Osteoblast (primary cell): Measurements from ENCODE around the gene FLT4. TPM values are rescaled to one million over a fixed set of nuclear protein-coding genes. Genes with fewer than 3 reads are reported as not detected.

Experiments used
- DNase-seq: peaks from one replicate; pipeline ENCODE4 v3.0.0; 2011; ENCODE audit warnings: low spot score, mixed read lengths; ENCODE audit not compliant: insufficient read length; ENCODE audit errors: missing footprints
- H2AFZ ChIP-seq: 2 replicates; pipeline ENCODE4 v1.6.0; 2011; ENCODE audit warnings: mild to moderate bottlenecking, low read length
- H3K27ac ChIP-seq: 2 replicates; pipeline ENCODE4 v1.5.1; 2011; ENCODE audit warnings: mild to moderate bottlenecking, low read depth, low read length, moderate library complexity
- H3K27me3 ChIP-seq: 2 replicates; pipeline ENCODE4 v1.6.0; 2012; ENCODE audit warnings: mild to moderate bottlenecking, control low read depth, inconsistent platforms, low read length, moderate library complexity; ENCODE audit not compliant: insufficient read depth
- H3K36me3 ChIP-seq: 2 replicates; pipeline ENCODE4 v1.5.1; 2011; ENCODE audit warnings: mild to moderate bottlenecking, low read length, control low read depth, moderate library complexity; ENCODE audit not compliant: insufficient read depth
- H3K4me1 ChIP-seq: 2 replicates; pipeline ENCODE4 v1.5.1; 2011; ENCODE audit warnings: mild to moderate bottlenecking, low read length, control low read depth, moderate library complexity; ENCODE audit not compliant: insufficient read depth
- H3K4me2 ChIP-seq: 2 replicates; pipeline ENCODE4 v1.6.0; 2011; ENCODE audit warnings: mild to moderate bottlenecking, low read length; ENCODE audit not compliant: insufficient read depth
- H3K4me3 ChIP-seq: fragments of 200-600 bp; sonication (generic); 3 replicates; pipeline ENCODE4 v1.5.1; 2012; ENCODE audit warnings: mild to moderate bottlenecking, low read length, inconsistent platforms; ENCODE audit not compliant: insufficient read depth
- H3K79me2 ChIP-seq: 2 replicates; pipeline ENCODE4 v1.6.0; 2012; ENCODE audit warnings: mild to moderate bottlenecking, low read length, control low read depth, inconsistent platforms; ENCODE audit not compliant: insufficient read depth
- H3K9me3 ChIP-seq: 2 replicates; pipeline ENCODE4 v1.5.1; 2011; ENCODE audit warnings: low read depth, low read length, control low read depth
- H4K20me1 ChIP-seq: 2 replicates; pipeline ENCODE4 v1.6.0; 2012; ENCODE audit warnings: mild to moderate bottlenecking, low read length, control low read depth; ENCODE audit not compliant: insufficient read depth
- total RNA-seq: library from RNA; depleted of rRNA; stranded (reverse); fragments of >200 nt; gene quantifications from 2 replicates; pipeline ENCODE4 v1.2.3, GENCODE V29; 2012
- TF ChIP-seq, protein P1 (sequence below): IDR thresholded peaks from 2 replicates; pipeline ENCODE4 v1.5.1; 2011; ENCODE audit warnings: mild to moderate bottlenecking, low read depth, low read length, moderate library complexity; ENCODE audit errors: extremely low read depth

Gene FLT4
- total RNA-seq, 1 donor = not detected

GRCh38 chr5:180691046-180691445 lies 41.6 kb upstream of the FLT4 start:
- H3K4me2 ChIP-seq = no peak overlapping the region
- TF ChIP-seq, protein P1, sequence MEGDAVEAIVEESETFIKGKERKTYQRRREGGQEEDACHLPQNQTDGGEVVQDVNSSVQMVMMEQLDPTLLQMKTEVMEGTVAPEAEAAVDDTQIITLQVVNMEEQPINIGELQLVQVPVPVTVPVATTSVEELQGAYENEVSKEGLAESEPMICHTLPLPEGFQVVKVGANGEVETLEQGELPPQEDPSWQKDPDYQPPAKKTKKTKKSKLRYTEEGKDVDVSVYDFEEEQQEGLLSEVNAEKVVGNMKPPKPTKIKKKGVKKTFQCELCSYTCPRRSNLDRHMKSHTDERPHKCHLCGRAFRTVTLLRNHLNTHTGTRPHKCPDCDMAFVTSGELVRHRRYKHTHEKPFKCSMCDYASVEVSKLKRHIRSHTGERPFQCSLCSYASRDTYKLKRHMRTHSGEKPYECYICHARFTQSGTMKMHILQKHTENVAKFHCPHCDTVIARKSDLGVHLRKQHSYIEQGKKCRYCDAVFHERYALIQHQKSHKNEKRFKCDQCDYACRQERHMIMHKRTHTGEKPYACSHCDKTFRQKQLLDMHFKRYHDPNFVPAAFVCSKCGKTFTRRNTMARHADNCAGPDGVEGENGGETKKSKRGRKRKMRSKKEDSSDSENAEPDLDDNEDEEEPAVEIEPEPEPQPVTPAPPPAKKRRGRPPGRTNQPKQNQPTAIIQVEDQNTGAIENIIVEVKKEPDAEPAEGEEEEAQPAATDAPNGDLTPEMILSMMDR = no peak
- H3K27ac ChIP-seq = no peak overlapping the region
- no peak overlapping the region for H2AFZ ChIP-seq
- no peaks in the 10 kb centered on the region for H3K36me3 ChIP-seq
- peaks cover under 1% of the 10 kb centered on the region for H3K9me3 ChIP-seq
- no peaks in the 10 kb centered on the region for H4K20me1 ChIP-seq
- no peaks in the 10 kb centered on the region for H3K4me1 ChIP-seq
- peaks cover 6% of the 10 kb centered on the region for H3K27me3 ChIP-seq
- no peak overlapping the region for H3K4me3 ChIP-seq
- H3K79me2 ChIP-seq = no peaks in the 10 kb centered on the region
- no peak for DNase-seq

GRCh38 chr5:180690562-180690961 lies 41.2 kb upstream of the FLT4 start:
- H4K20me1 ChIP-seq = no peaks in the 10 kb centered on the region
- no peak for DNase-seq
- no peaks in the 10 kb centered on the region for H3K9me3 ChIP-seq
- no peak overlapping the region for H3K27ac ChIP-seq
- peaks cover 7% of the 10 kb centered on the region for H3K27me3 ChIP-seq
- no peak overlapping the region for H3K4me3 ChIP-seq
- no peaks in the 10 kb centered on the region for H3K79me2 ChIP-seq
- TF ChIP-seq, protein P1 = no peak
- H3K36me3 ChIP-seq = no peaks in the 10 kb centered on the region
- no peaks in the 10 kb centered on the region for H3K4me1 ChIP-seq
- no peak overlapping the region for H2AFZ ChIP-seq
- H3K4me2 ChIP-seq = no peak overlapping the region

DNA sequence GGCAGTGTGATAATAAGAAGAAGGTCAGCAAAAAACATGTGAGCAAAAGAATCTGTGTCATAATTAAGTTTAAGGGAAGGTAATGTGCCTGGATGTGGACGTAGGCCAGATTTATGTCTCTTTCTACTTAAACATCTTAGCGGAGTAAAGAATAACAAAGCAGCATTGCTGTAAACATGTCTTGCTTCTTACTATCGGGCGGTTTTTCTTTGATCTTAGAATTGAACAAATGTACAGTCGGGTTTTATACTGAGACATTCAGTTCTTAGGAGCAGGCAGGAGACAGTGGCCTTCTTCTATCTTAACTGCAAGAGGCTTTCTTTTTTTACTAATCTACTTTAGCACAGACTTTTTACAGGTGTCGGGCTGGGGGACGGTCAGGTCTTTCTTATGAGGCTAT lies 40.4 kb upstream of the FLT4 start:
- Histone ChIP-seq H3K4me2 (no peak overlapping the region), H3K9me3 (no peaks in the 10 kb centered on the region), H3K27me3 (peaks cover 9% of the 10 kb centered on the region), H2AFZ (no peak overlapping the region), H3K27ac (no peak overlapping the region), H4K20me1 (no peaks in the 10 kb centered on the region), H3K4me3 (no peak overlapping the region), H3K36me3 (no peaks in the 10 kb centered on the region), H3K79me2 (no peaks in the 10 kb centered on the region), H3K4me1 (no peaks in the 10 kb centered on the region)
- no peak for DNase-seq
- TF ChIP-seq, protein P1 = no peak

GRCh38 chr5:180689071-180689694 lies 39.8 kb upstream of the FLT4 start:
- no peak for DNase-seq
- Histone ChIP-seq H4K20me1 (no peaks in the 10 kb centered on the region), H3K27me3 (peaks cover 9% of the 10 kb centered on the region), H3K9me3 (no peaks in the 10 kb centered on the region), H3K4me3 (no peak overlapping the region), H3K27ac (no peak overlapping the region), H3K4me2 (no peak overlapping the region), H3K36me3 (no peaks in the 10 kb centered on the region), H3K79me2 (no peaks in the 10 kb centered on the region), H2AFZ (no peak overlapping the region), H3K4me1 (no peaks in the 10 kb centered on the region)
- TF ChIP-seq, protein P1 = no peak
